HCT116 (cell line): ENCODE data around the gene MAPK14. TPM values are rescaled to one million over a fixed set of nuclear protein-coding genes. Genes with fewer than 3 reads are reported as not detected.

ENCODE experiments used
- ATAC-seq: fragments of 200-7000 bp; cut with Tn5 transposase; 2 replicates; pipeline ENCODE4 v1.9.1; 2020; ENCODE audit warnings: mild to moderate bottlenecking, moderate library complexity
- BruUV-seq: library from RNA; stranded (reverse); fragments of 400-500 nt; replicated peaks from 2 replicates; lab custom pipeline; 2021; lab: Mats Ljungman, UMichigan
- CTCF ChIA-PET: fragments of 300-600 bp; sonication (Branson Sonifier 250); formaldehyde crosslinking; loops from one replicate; lab custom pipeline; 2021; ENCODE audit warnings: antibody characterized with exemption; lab: Charles Lee
- POLR2A ChIA-PET: fragments of 300-600, 350-600 bp; sonication (Branson Sonifier 250); formaldehyde crosslinking; loops from one replicate; lab custom pipeline; 2021; ENCODE audit warnings: antibody characterized with exemption; lab: Charles Lee
- RAD21 ChIA-PET, 2 experiments: fragments of 300-600 bp; sonication (Branson Sonifier 250); formaldehyde crosslinking; loops; one replicate each; lab custom pipeline; 2023; ENCODE audit warnings: low total read pairs in 2 of 2; ENCODE audit not compliant: uncharacterized antibody in 2 of 2, unreplicated experiment in 2 of 2, low non-redundant PET in 1 of 2; lab: Charles Lee
- DNase-seq: peaks from one replicate; pipeline ENCODE4 v3.0.0-alpha.2; 2010; ENCODE audit warnings: low read depth, low spot score
- H2AFZ ChIP-seq: fragments of 200-600 bp; shearing (Covaris generic), sonication (generic); 2 replicates; pipeline ENCODE4 v1.6.1; 2017; ENCODE audit warnings: low read depth, mixed run types, mixed read lengths, antibody characterized with exemption, low read length; ENCODE audit not compliant: poor library complexity, severe bottlenecking
- H3K27ac ChIP-seq: 2 replicates; pipeline ENCODE4 v1.5.1; 2012; ENCODE audit warnings: low read depth, low read length
- H3K27me3 ChIP-seq: fragments of 200-600 bp; sonication (generic); 2 replicates; pipeline ENCODE4 v1.6.1; 2016; ENCODE audit warnings: mixed run types, low read length, mixed read lengths; ENCODE audit not compliant: insufficient read depth
- H3K36me3 ChIP-seq, 2 experiments: fragments of 200-500 bp in 1 of 2; fragments of 200-600 bp in 1 of 2; sonication (Bioruptor generic) in 1 of 2; sonication (generic) in 1 of 2; 2 replicates each; pipeline versions ENCODE4 v1.5.1 to v1.6.1; 2014 to 2016; ENCODE audit warnings: low read length in 2 of 2, inconsistent platforms in 1 of 2, mixed read lengths in 1 of 2, mixed run types in 1 of 2; ENCODE audit not compliant: insufficient read depth in 2 of 2, control insufficient read depth in 1 of 2
- H3K4me1 ChIP-seq, 2 experiments: fragments of 200-600 bp in 1 of 2; sonication (generic) in 1 of 2; 2 replicates each; pipeline versions ENCODE4 v1.5.1 to v1.6.1; 2012 to 2017; ENCODE audit warnings: low read length in 2 of 2, inconsistent platforms in 1 of 2, mild to moderate bottlenecking in 1 of 2, mixed read lengths in 1 of 2, mixed run types in 1 of 2, moderate library complexity in 1 of 2; ENCODE audit not compliant: insufficient read depth in 2 of 2, control insufficient read depth in 1 of 2
- H3K4me2 ChIP-seq: fragments of 200-600 bp; sonication (generic); 2 replicates; pipeline ENCODE4 v1.6.1; 2017; ENCODE audit warnings: mixed run types, low read length, mixed read lengths
- H3K4me3 ChIP-seq, 2 experiments: fragments of 200-600 bp in 1 of 2; sonication (generic) in 1 of 2; replicated peaks in 1 of 2; 2 replicates each; pipeline ENCODE4 v1.5.1; 2011 to 2016; ENCODE audit warnings: low read length in 2 of 2, control low read depth in 1 of 2, low read depth in 1 of 2, mild to moderate bottlenecking in 1 of 2, mixed read lengths in 1 of 2, mixed run types in 1 of 2
- H3K79me2 ChIP-seq: fragments of 200-600 bp; sonication (generic); 2 replicates; pipeline ENCODE4 v1.6.1; 2017; ENCODE audit warnings: mild to moderate bottlenecking, mixed run types, low read length, moderate library complexity, mixed read lengths; ENCODE audit not compliant: insufficient read depth
- H3K9ac ChIP-seq: fragments of 200-600 bp; sonication (generic); 2 replicates; pipeline ENCODE4 v1.6.1; 2016; ENCODE audit warnings: low read length, mixed read lengths
- H3K9me2 ChIP-seq: fragments of 200-600 bp; sonication (generic), shearing (Covaris generic); 2 replicates; pipeline ENCODE4 v1.6.1; 2017; ENCODE audit warnings: mixed run types, mild to moderate bottlenecking, moderate library complexity; ENCODE audit not compliant: insufficient read depth
- H3K9me3 ChIP-seq, 2 experiments: fragments of 200-500 bp in 1 of 2; fragments of 200-600 bp in 1 of 2; sonication (Bioruptor generic) in 1 of 2; sonication (generic) in 1 of 2; 2 replicates each; pipeline ENCODE4 v1.6.1; 2014 to 2017; ENCODE audit warnings: low read length in 2 of 2, mixed read lengths in 2 of 2, inconsistent platforms in 1 of 2, low read depth in 1 of 2, mild to moderate bottlenecking in 1 of 2, mixed run types in 1 of 2, moderate library complexity in 1 of 2; ENCODE audit not compliant: control insufficient read depth in 1 of 2, insufficient read depth in 1 of 2
- H4K20me1 ChIP-seq: fragments of 200-600 bp; sonication (generic), shearing (Covaris generic); 2 replicates; pipeline ENCODE4 v1.6.1; 2017; ENCODE audit warnings: mixed run types, mild to moderate bottlenecking, moderate library complexity; ENCODE audit not compliant: insufficient read depth
- EZH2phosphoT487 ChIP-seq: fragments of 200-600 bp; IDR thresholded peaks from 2 replicates; pipeline ENCODE4 v1.6.1; 2018; ENCODE audit warnings: antibody characterized with exemption, borderline replicate concordance
- FOSL1 ChIP-seq: IDR thresholded peaks from 2 replicates; pipeline ENCODE4 v1.6.1; 2012; ENCODE audit warnings: low read depth
- POLR2A ChIP-seq: IDR thresholded peaks from 2 replicates; pipeline ENCODE4 v1.7.0; 2011; ENCODE audit warnings: borderline replicate concordance; ENCODE audit not compliant: insufficient read depth, insufficient read length; ENCODE audit errors: extremely low read depth
- SIN3A ChIP-seq: IDR thresholded peaks from 2 replicates; pipeline ENCODE4 v1.6.1; 2012; ENCODE audit warnings: low read depth
- TCF7L2 ChIP-seq: IDR thresholded peaks from 2 replicates; pipeline ENCODE4 v1.7.0; 2011; ENCODE audit warnings: borderline replicate concordance, inconsistent platforms; ENCODE audit not compliant: insufficient read depth, insufficient read length; ENCODE audit errors: extremely low read depth
- YY1 ChIP-seq: IDR thresholded peaks from 2 replicates; pipeline ENCODE4 v1.6.1; 2011; ENCODE audit warnings: low read length, low read depth, moderate library complexity, mild to moderate bottlenecking; ENCODE audit not compliant: insufficient replicate concordance; ENCODE audit errors: extremely low read depth
- ZNF274 ChIP-seq: fragments of 200-500 bp; sonication (Bioruptor generic); IDR thresholded peaks from 2 replicates; pipeline ENCODE4 v1.6.1; 2014; ENCODE audit warnings: mild to moderate bottlenecking, low read depth, low read length, inconsistent platforms
- intact Hi-C: fragments of 100-400 bp; cut with micrococcal nuclease; formaldehyde crosslinking; loops from 2 replicates; pipeline ENCODE4 v1.10.0; 2022
- total RNA-seq: library from RNA; stranded (reverse); gene quantifications from one replicate; pipeline ENCODE4 v1.2.1, GENCODE V29; 2021; ENCODE audit not compliant: unreplicated experiment
- TF ChIP-seq, protein P1 (sequence below), 3 experiments: fragments of 200-600 bp in 1 of 3; sonication (generic) in 1 of 3; IDR thresholded peaks in 2 of 3; conservative IDR thresholded peaks in 1 of 3; 2 replicates each; pipeline ENCODE4 v1.5.1; 2012 to 2017; ENCODE audit warnings: low read depth in 2 of 3, low read length in 2 of 3, antibody characterized with exemption in 1 of 3, borderline replicate concordance in 1 of 3, control low read depth in 1 of 3, mild to moderate bottlenecking in 1 of 3, mixed read lengths in 1 of 3, mixed run types in 1 of 3, moderate library complexity in 1 of 3; ENCODE audit not compliant: insufficient read depth in 1 of 3
- TF ChIP-seq, protein P2 (sequence below): IDR thresholded peaks from 2 replicates; pipeline ENCODE4 v1.6.1; 2012

The MAPK14 gene
- total RNA-seq, 1 experiment from 2014 or later: 34.2 TPM

DNA sequence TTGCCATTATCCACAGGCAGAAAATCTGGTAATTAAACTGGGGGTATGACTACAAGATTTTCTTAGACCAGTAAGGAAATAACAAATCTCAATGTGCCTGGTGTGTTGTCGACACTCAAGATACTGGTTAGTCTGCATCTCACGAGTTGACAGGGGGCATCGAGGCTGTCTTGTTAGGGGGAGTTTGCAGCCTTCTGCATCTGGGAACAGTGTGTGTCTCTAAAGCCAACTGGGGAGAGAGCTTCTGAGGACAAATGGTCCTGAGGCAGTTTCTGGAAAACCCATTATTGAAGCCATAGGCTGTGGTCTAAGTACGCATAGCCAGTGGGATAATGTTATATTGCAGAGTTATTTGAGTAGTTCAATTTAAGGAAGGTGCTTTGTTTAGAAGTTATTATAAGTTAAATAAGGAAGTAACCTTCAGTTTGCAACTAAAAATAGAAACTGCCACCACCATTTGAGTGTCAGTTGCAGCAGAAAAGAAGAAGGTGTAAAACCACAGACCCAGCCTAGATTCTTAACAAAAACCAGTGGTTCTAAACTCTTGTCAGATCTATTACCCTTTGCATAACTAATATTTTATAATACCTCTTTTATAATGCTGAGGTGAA is 87.3 kb downstream of the MAPK14 start:
- Histone ChIP-seq H3K36me3 (no peaks in the 10 kb centered on the region; a peak in 1 of 4 replicates), H3K79me2 (no peaks in the 10 kb centered on the region), H3K9me3 (no peaks in the 10 kb centered on the region), H3K4me2 (no peak overlapping the region), H2AFZ (no peak overlapping the region), H4K20me1 (no peaks in the 10 kb centered on the region), H3K9me2 (no peaks in the 10 kb centered on the region), H3K4me3 (no peak overlapping the region), H3K27me3 (no peaks in the 10 kb centered on the region), H3K9ac (no peak overlapping the region), H3K27ac (no peak overlapping the region), H3K4me1 (peaks cover 0 to 15% of the 10 kb centered on the region in 2 experiments; a peak in 2 of 4 replicates)
- DNase-seq: no peak
- POLR2A ChIA-PET: no interaction called here
- intact Hi-C loops: no loop called here
- TF ChIP-seq FOSL1 (no peak), EZH2phosphoT487 (no peak), TCF7L2 (no peak), SIN3A (no peak), POLR2A (no peak), ZNF274 (no peak), YY1 (no peak)
- TF ChIP-seq, protein P1, sequence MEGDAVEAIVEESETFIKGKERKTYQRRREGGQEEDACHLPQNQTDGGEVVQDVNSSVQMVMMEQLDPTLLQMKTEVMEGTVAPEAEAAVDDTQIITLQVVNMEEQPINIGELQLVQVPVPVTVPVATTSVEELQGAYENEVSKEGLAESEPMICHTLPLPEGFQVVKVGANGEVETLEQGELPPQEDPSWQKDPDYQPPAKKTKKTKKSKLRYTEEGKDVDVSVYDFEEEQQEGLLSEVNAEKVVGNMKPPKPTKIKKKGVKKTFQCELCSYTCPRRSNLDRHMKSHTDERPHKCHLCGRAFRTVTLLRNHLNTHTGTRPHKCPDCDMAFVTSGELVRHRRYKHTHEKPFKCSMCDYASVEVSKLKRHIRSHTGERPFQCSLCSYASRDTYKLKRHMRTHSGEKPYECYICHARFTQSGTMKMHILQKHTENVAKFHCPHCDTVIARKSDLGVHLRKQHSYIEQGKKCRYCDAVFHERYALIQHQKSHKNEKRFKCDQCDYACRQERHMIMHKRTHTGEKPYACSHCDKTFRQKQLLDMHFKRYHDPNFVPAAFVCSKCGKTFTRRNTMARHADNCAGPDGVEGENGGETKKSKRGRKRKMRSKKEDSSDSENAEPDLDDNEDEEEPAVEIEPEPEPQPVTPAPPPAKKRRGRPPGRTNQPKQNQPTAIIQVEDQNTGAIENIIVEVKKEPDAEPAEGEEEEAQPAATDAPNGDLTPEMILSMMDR (IDR thresholded peaks at IDR 0.05 in 2 of 3, conservative IDR thresholded peaks at IDR 0.05 in 1 of 3; ENCODE audit: borderline replicate concordance in 1 of 3, insufficient read depth in 1 of 3, low read depth in 2 of 3, low read length in 2 of 3): no peak
- TF ChIP-seq, protein P2, sequence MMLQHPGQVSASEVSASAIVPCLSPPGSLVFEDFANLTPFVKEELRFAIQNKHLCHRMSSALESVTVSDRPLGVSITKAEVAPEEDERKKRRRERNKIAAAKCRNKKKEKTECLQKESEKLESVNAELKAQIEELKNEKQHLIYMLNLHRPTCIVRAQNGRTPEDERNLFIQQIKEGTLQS: no peak
- CTCF ChIA-PET: no interaction called here
- no TSS peak for BruUV-seq
- ATAC-seq: no peak
- RAD21 ChIA-PET: no interaction called here
